Spleen (tissue), 11 donors: ENCODE results near the gene QDPR. TPM values are rescaled to one million over a fixed set of nuclear protein-coding genes. Genes with fewer than 3 reads are reported as not detected.

Experiments
- DNase-seq: peaks from one replicate; pipeline ENCODE4 v3.0.0-alpha.2; 2020
- H3K27ac ChIP-seq, 8 donors: fragments of 200-600 bp; sonication (generic) in 7 of 8; 1 replicate in 4 of 8; 2 replicates in 4 of 8; pipeline versions ENCODE4 v1.5.0 to v1.8.0; 2016 to 2021; ENCODE audit warnings: inconsistent platforms in 4 of 8, mild to moderate bottlenecking in 4 of 8, moderate library complexity in 1 of 8
- H3K27me3 ChIP-seq, 7 donors: fragments of 200-600 bp; sonication (generic) in 6 of 7; replicated peaks in 1 of 7; 1 replicate in 4 of 7; 2 replicates in 3 of 7; pipeline versions ENCODE4 v1.5.0 to v1.8.0; 2016 to 2021; ENCODE audit warnings: inconsistent platforms in 3 of 7, mild to moderate bottlenecking in 1 of 7
- H3K36me3 ChIP-seq, 6 donors: fragments of 200-600 bp; sonication (generic) in 5 of 6; 1 replicate in 4 of 6; 2 replicates in 2 of 6; pipeline versions ENCODE4 v1.5.0 to v1.8.0; 2016 to 2021; ENCODE audit warnings: inconsistent platforms in 2 of 6
- H3K4me1 ChIP-seq, 6 donors: fragments of 200-600 bp; sonication (generic) in 5 of 6; 1 replicate in 3 of 6; 2 replicates in 3 of 6; pipeline versions ENCODE4 v1.5.0 to v1.8.0; 2016 to 2021; ENCODE audit warnings: inconsistent platforms in 3 of 6
- H3K4me3 ChIP-seq, 8 donors: fragments of 200-600 bp; sonication (generic) in 7 of 8; 1 replicate in 4 of 8; 2 replicates in 4 of 8; pipeline versions ENCODE4 v1.5.0 to v1.8.0; 2016 to 2021; ENCODE audit warnings: inconsistent platforms in 4 of 8, mild to moderate bottlenecking in 4 of 8, moderate library complexity in 2 of 8
- H3K9me3 ChIP-seq, 8 donors: fragments of 200-600 bp; sonication (generic) in 7 of 8; 1 replicate in 4 of 8; 2 replicates in 4 of 8; pipeline versions ENCODE4 v1.5.0 to v1.8.0; 2016 to 2021; ENCODE audit warnings: inconsistent platforms in 4 of 8
- POLR2A ChIP-seq, 3 donors: fragments of 450-650 bp; IDR thresholded peaks; one replicate each; pipeline ENCODE4 v1.5.1; 2017; ENCODE audit warnings: antibody characterized with exemption in 3 of 3, mild to moderate bottlenecking in 1 of 3
- POLR2AphosphoS5 ChIP-seq, 3 donors: sonication (generic); formaldehyde crosslinking; IDR thresholded peaks; one replicate each; pipeline ENCODE4 v1.5.1; 2017; ENCODE audit warnings: antibody characterized with exemption in 3 of 3
- WGBS, 5 donors: extraction: QIAGEN DNeasy Blood & Tissue Kit in 3 of 5; methylation state at CpG; one replicate each; pipeline versions ENCODE4 v1.1.5 to v1.1.7; 2013 to 2018; 5-methylcytosine and 5-hydroxymethylcytosine counted together
- intact Hi-C: fragments of 100-400 bp; cut with DNase I; formaldehyde crosslinking; loops from one replicate; pipeline ENCODE4 v1.15.0; 2023; ENCODE audit warnings: low total_unique reads
- polyA plus RNA-seq, 3 donors: library from polyadenylated mRNA; stranded (reverse); fragments of 200-250 nt; gene quantifications; one replicate each; pipeline ENCODE4 v1.2.1, GENCODE V29; 2013
- total RNA-seq, 7 donors: library from RNA; depleted of rRNA in 3 of 7; stranded (reverse); fragments of >200 nt in 3 of 7; fragmentation: NEBNext Ultra II Directional in 4 of 7; extraction: Animal tissue kit (Norgen Biotek cat#: 25700) in 4 of 7; gene quantifications; one replicate each; pipeline versions ENCODE4 v1.1.0 to v1.2.1, GENCODE V29; 2016 to 2021
- TF ChIP-seq, protein P1 (sequence below), 11 experiments: fragments of 200-600 bp in 7 of 11; fragments of 450-650 bp in 4 of 11; sonication (generic) in 4 of 11; IDR thresholded peaks in 8 of 11; conservative IDR thresholded peaks in 3 of 11; 1 replicate in 7 of 11; 2 replicates in 4 of 11; pipeline versions ENCODE4 v1.4.0 to v1.8.0; 2016 to 2021; ENCODE audit warnings: antibody characterized with exemption in 11 of 11, inconsistent platforms in 4 of 11, mild to moderate bottlenecking in 1 of 11
- donor health status: healthy with polysubstance abuse.
- donor health status: DM: no; HTN: no; CAD: no; lungs with moderate emphysema.
- donor health status: DM: no; HTN: no; CAD: no.
- donor health status: Bipolar disorder and iron deficiency.
- donor health status: healthy.
- donor health status: DM: no; HTN: no; CAD: no.
- donor health status: DM: yes; HTN: yes; CAD: no.

The QDPR gene
- total and polyA plus RNA-seq, 10 donors: 3.8 to 23.9 (median 16.2) TPM

DNA sequence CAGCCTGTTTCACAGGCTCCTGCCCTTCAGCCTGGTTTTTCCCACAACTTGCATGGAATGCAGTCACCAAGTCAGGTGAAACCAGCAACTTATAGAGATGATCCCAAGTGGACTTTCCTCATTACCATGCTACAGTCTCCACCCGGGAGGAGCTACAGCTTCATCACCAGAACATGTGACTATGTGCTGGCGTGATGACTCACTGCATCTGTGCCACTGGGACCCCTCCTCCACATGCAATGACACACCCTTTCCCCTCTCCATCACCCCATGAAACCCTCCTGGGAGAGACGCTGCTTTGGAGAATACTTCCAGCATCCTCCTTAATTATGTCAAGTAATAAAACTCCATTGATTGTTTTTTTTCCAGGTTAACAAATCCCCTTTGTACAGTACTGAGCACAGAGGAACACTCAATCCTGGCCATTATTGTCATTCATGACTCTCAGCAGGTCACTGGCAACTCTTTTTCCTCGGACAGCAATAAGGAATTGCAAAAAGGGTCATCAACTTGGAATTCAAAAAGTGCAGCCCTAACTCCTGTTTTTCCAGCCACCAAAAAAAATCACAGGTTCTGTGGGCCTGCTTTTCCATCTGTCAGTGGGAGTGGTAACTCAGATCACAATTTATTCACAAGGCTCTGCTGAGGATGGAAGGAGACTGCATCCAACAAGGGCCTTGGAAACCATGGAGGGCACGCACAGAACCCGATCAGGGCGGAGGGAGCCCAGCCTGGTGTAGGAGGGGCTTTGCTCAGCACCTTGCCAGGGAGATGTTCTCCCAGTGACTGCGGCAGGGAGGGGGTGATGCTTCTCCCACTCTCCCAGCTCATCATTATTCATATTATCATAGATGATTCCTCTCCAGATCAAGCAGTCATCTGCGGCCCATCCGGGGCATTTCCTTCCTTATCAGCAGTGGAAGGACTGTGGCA is 17.4 kb downstream of the QDPR start:
- Histone ChIP-seq H3K4me3 (no peak overlapping the region), H3K4me1 (no peaks in the 10 kb centered on the region), H3K9me3 (no peaks in the 10 kb centered on the region), H3K36me3 (peaks cover 4 to 92% (median 50%) of the 10 kb centered on the region in 6 donors), H3K27me3 (no peaks in the 10 kb centered on the region), H3K27ac (no peak overlapping the region)
- TF ChIP-seq POLR2AphosphoS5 (IDR thresholded peaks at IDR 0.05) (no peak), POLR2A (IDR thresholded peaks at IDR 0.05) (no peak)
- TF ChIP-seq, protein P1, sequence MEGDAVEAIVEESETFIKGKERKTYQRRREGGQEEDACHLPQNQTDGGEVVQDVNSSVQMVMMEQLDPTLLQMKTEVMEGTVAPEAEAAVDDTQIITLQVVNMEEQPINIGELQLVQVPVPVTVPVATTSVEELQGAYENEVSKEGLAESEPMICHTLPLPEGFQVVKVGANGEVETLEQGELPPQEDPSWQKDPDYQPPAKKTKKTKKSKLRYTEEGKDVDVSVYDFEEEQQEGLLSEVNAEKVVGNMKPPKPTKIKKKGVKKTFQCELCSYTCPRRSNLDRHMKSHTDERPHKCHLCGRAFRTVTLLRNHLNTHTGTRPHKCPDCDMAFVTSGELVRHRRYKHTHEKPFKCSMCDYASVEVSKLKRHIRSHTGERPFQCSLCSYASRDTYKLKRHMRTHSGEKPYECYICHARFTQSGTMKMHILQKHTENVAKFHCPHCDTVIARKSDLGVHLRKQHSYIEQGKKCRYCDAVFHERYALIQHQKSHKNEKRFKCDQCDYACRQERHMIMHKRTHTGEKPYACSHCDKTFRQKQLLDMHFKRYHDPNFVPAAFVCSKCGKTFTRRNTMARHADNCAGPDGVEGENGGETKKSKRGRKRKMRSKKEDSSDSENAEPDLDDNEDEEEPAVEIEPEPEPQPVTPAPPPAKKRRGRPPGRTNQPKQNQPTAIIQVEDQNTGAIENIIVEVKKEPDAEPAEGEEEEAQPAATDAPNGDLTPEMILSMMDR (IDR thresholded peaks at IDR 0.05 in 8 of 11, conservative IDR thresholded peaks at IDR 0.05 in 3 of 11): no peak
- intact Hi-C loops: no loop called here
- WGBS, 5 donors: 84 to 94% (median 90%) methylated on average over 10 of the region's 10 CpGs
- DNase-seq: no peak

DNA sequence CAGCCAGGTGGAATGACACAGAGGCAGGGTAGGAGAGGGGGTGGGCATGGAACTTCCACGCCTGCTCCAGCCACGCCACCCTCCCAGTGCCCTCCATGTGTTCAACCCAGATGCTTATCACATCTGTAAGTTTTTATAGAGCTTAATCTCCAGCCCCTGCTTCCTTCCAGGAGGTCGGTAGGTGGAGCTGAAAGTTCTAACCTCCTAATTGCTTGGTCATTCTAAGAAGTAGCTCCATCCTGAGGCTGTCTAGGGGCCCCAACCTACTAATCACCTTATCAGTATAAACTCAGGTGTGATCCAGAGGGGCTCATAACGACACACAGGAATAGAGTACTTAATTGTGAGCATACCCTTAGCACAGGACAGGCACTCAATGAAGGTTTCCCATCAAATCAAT is 18.3 kb downstream of the QDPR start:
- Histone ChIP-seq H3K4me3 (no peak overlapping the region), H3K36me3 (peaks cover 4 to 92% (median 50%) of the 10 kb centered on the region in 6 donors), H3K27me3 (no peaks in the 10 kb centered on the region), H3K4me1 (no peaks in the 10 kb centered on the region), H3K27ac (no peak overlapping the region), H3K9me3 (no peaks in the 10 kb centered on the region)
- 55 to 66% (median 55%) methylated on average over 4 of the region's 4 CpGs for WGBS, 5 donors
- DNase-seq: no peak
- intact Hi-C loops: no loop called here
- no peak for TF ChIP-seq POLR2A (IDR thresholded peaks at IDR 0.05)
- TF ChIP-seq POLR2AphosphoS5 (IDR thresholded peaks at IDR 0.05): no peak
- TF ChIP-seq, protein P1 (IDR thresholded peaks at IDR 0.05 in 8 of 11, conservative IDR thresholded peaks at IDR 0.05 in 3 of 11): no peak

DNA sequence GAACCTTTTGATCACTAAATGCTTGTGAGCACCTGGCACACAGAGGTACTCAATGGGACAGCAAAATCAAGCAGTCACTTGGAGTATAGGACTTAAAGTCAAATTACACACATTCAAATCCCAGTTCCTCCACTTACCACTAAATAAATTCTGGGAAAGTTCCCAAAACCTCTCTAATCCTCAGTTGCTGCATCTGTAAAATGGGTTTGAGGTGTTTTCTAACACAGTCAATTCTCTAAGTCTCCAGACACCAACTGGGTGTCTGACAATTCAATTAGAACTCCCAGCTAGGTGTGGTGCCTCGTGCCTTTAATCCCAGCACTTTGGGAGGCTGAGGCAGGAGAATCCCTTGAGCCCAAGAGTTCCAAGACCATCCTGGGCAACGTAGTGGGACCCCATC is 19.0 kb downstream of the QDPR start:
- Histone ChIP-seq H3K36me3 (peaks cover 4 to 92% (median 49%) of the 10 kb centered on the region in 6 donors), H3K27me3 (no peaks in the 10 kb centered on the region), H3K4me3 (no peak overlapping the region), H3K4me1 (no peaks in the 10 kb centered on the region), H3K9me3 (no peaks in the 10 kb centered on the region), H3K27ac (no peak overlapping the region)
- intact Hi-C loops: no loop called here
- WGBS, 5 donors: 82 to 94% (median 87%) methylated on average over 2 of the region's 2 CpGs
- TF ChIP-seq, protein P1 (IDR thresholded peaks at IDR 0.05 in 8 of 11, conservative IDR thresholded peaks at IDR 0.05 in 3 of 11): no peak
- TF ChIP-seq POLR2AphosphoS5 (IDR thresholded peaks at IDR 0.05) (no peak), POLR2A (IDR thresholded peaks at IDR 0.05) (no peak)
- no peak for DNase-seq

DNA sequence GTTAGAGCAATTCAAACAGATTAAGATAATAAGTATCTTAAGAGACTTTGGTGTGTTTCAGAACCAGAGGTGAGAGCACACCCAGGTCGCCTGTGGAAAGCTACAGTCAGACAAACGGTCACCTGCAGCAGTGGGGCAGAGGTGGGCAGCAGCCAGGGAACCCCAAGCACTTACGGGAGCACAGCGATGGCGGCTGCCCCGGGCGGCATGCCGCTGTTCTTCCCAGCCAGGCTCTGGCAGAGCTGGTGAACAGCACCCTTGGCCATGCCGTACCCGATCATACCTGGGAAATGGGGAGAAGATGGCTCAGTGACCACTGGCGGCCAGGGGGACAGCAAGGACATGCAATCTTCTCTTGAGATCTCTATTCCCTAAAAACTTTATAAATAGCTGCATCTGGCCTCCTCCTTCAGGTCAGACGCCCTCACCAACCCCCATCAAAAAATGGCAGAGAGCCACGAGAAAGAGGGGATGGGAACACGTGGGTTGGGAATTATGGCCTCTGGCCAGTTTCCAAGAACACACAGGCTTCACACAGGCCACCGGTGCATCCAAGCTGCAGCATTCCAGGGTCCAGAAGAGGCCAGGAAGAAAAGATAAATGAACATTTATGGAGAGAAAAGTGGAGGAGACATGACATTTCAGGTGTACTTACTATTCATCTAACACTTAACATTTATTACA is 19.7 kb downstream of the QDPR start:
- Histone ChIP-seq H3K36me3 (peaks cover 4 to 92% (median 49%) of the 10 kb centered on the region in 6 donors), H3K4me3 (no peak overlapping the region), H3K27ac (no peak overlapping the region), H3K9me3 (no peaks in the 10 kb centered on the region), H3K4me1 (no peaks in the 10 kb centered on the region), H3K27me3 (no peaks in the 10 kb centered on the region)
- WGBS, 5 donors: 84 to 96% (median 93%) methylated on average over 14 to 15 of the region's 15 CpGs
- TF ChIP-seq POLR2A (IDR thresholded peaks at IDR 0.05) (no peak), POLR2AphosphoS5 (IDR thresholded peaks at IDR 0.05) (no peak)
- TF ChIP-seq, protein P1 (IDR thresholded peaks at IDR 0.05 in 8 of 11, conservative IDR thresholded peaks at IDR 0.05 in 3 of 11): no peak
- intact Hi-C loops: no loop called here
- no peak for DNase-seq
